8988T (cell line): Measurements from ENCODE around the gene PLA2G2C.

Experiments
- DNase-seq: peaks from one replicate; pipeline ENCODE4 v3.0.0; 2011

PLA2G2C gene

DNA sequence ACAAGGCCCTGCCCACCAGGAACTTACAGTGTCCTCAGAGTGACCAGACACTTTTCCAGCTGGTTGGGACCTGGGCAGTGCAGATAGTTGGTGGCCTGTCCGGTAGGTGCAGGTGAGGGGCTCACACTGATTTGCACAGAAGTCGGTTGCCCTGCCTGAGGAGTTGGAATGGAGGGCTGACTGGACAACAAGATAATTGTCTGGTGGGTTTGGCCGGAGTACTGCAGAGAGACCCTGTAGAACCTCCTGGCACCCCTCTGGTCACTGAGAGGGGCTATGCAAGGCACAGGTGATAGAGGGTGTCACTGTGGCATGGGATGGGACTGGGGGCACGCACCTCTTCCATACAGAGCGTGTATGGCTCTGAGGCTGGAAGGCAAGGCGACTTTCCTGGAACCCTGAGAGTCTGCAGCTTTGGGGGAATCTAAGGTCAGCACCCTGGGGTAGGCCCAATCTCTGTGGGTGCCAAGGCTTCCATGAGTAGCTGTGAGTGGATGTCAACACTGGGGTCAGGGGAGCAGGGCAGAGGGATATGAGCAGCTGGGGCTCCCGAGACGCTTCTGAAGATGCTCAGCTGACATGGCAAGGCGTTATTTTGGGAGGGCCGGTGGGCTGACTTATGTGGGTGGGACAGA is 59.4 kb downstream of the PLA2G2C start:
- DNase-seq = no peak

DNA sequence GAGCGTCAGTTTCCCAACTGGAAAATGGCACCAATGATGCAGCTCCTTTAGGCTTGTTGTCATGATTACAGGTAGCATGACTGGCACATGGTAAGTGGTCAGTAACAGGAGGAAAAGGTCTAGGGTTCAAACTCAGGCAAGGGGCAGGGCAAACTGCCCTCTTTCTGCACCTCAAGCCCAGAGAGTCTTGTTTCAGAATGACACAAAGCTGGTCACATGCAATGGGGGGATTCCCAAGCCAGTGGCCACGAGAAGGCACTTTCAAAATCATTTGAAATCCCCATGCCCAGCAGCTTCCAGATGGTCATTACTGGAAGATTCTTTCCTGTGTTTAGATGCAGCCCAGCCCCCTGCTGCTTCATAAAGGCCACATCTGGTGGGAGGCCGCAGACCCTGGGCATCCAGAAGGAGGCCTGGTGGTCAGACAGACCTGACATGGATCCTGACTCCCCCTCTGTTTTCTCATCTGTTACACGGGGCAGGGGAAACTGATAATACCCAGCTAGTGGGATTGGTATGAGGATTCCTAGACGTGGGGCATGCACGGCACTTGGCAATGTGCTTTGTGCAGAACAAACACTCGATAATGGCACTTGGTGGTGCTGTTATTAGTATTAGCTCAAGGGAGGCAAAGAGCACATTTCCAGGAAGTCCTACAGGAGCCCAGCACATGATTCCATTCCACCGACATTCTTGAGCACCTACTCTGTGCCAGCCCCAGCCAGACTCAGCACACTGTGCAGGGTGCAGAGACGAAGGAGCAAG is 60.1 kb downstream of the PLA2G2C start:
- DNase-seq = no peak

DNA sequence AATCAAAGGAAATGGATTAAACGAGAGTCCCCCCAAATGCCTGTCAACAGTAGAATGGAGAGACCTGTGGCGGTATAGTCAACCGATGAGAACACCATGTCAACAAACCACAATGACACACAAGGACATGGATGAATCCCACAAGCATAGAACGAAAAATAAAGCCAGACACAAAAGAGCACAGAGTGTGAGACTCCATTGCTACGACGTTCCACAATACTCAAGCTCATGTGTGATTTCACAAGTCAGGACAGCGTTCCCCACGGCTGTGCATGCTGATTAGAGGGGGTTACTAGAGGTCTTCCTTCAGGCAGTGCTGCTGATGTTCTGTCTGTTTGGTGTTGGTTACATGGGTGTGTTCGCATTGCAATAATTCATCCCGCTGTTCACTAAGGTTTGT is 61.2 kb downstream of the PLA2G2C start:
- DNase-seq = no peak

DNA sequence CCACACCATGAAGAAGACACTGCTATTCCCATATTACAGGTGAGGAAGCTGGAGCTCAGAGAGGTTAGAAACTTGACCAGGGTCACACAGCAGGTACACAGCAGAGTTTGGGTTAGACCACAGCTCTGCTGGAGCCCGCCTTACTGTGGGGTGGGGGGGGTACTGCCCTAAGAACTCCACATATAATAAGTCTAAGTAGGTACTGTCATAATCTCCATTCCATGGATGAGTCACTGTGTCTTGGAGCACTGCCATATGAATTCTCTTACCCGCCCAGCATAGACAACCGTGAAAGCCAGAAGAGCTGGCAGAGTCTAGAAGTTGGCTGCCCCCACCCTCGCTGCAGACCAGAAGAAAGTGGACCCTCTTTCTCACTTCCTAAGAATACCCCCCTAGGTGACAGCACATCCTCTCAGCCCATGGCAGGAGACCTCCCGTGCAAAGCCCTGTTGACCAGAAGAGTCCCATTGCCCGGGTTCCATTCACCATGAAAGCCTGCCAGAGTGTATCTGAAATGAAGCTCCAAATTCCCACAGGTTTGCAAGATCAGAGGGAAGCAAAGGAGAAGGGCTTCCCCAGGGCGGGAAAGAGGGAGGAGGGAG is 61.8 kb downstream of the PLA2G2C start:
- no peak for DNase-seq

DNA sequence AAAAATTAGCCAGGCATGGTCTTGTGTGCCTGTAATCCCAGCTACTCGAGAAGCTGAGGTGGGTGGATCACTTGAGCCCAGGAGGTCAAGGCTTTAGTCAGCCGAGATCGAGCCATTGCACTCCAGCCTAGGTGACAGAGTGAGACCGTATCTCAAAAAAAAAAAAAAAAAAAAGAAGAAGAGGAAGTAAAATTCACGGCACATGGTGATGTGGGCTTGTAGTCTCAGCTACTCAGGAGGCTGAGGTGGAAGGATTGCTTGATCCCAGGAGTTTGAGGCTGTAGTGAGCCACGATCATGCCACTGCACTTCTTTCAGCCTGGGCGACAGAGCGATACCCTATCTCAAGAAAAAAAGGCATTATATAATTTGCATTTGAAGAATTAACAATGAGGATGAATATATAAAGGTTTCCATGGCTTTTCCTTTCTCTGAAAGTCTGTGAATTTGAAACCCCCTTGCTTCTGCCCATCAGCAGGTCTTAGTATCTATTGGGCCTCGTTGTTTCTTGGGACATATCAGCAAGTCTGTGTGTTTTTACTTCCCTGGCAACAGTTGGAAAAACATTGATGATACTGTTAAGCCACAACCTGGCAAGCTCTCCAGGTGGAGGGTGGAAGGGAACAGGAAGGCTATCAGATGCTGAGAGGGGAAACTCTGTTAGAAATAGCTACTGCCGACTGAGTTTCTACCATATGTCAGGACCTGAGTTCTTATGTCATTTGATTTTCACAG is 62.4 kb downstream of the PLA2G2C start:
- no peak for DNase-seq

DNA sequence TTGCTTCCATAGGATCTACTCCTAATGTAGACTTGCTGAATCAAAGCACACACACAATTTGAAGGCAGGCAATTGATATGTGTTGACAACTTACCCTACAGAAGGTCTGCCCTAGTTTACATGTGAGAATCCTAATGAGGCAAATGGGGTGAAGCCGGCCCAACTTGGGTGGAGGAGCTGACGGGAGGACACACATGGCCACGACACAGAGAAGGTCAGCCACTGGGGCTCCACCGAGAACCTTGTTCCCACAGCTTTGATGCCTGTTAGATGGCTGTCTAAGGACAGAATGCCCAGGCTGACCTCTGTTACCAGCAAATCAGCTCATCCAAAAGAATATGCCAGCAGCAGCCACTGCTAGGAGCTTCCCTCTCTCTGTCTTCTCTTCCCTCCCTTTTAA is 65.5 kb downstream of the PLA2G2C start:
- no peak for DNase-seq

DNA sequence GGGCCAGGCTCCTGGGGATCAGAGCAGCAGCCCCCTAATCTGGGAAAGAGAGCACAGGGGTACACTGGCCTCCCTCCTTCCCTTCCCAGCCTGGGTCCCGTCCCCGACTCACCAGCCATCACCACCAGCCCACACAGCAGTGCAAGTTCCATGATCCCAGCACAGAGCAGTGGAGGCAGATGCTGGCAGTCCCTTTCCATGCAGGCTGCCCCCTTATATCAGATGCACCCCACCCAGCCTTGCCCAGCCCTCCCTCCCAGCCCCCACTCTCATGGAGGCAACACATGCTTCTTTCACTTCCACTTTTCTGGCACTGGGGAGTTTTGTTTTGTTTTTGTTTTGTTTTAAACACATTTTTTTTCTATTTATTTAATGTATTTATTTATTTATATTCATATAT is 67.0 kb downstream of the PLA2G2C start, which contains the start of gene PLA2G2D:
PLA2G2D (minus strand) TSS at position 190 of the 400 bp plus-strand sequence; CDS start at position 152, 38 bp downstream.
- DNase-seq = no peak

DNA sequence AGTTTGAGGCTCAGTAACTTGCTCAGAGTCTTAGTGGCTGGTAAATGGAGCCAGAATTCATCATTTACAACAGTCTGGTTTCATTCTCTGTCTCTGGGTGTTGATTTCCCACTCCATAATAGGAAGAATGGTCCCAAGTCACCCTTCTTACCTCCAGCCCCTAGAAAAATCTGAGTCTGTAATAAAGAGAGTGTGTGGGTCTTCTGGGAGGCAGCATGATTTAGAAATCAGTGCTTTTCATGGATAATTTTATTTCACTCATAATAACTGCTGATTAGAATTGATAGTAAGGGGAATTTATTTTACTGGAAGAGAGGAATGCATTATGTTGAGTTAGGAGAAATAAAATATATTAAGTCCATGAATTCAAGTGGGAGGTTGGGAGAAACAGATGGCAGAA is 69.1 kb downstream of the PLA2G2C start:
- DNase-seq = no peak

DNA sequence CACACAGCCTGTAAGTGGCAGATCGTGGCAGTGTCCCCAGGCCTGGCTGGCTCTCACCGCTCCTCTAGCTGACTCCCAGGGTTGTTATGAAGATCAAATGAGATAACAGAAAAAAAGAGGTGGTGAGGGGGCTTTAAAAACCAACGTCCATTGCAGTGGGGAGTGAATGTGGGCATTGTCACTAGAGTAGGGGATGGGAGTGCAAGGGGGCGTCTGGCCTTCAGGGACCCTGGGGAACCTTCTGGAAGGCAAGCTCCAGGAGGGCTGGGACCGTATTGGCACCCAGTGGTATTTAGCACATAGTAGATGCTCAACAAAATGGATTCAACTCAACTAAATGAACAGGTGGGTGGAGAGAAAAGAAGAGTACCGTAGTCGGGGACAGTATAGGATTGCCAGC is 70.4 kb downstream of the PLA2G2C start:
- no peak for DNase-seq

DNA sequence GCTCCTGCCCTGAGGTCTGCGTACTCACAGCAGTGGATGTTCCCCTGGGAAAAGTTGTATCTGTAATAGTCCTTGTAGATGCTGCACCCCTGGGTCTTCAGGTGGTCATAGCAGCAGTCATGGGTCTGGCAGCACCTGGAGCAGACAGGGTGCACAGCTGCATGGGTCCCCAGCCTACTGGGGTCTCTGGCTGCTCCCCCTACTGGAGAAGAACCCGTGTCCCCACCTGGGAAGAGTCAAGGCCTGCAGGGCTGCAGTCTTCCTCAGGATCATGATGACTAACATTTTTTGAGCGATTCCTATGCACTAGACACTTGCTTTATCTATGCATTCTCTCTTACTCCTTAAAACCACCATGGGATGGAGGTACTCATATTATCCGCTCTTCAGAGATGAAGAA is 70.8 kb downstream of the PLA2G2C start:
- DNase-seq = no peak

DNA sequence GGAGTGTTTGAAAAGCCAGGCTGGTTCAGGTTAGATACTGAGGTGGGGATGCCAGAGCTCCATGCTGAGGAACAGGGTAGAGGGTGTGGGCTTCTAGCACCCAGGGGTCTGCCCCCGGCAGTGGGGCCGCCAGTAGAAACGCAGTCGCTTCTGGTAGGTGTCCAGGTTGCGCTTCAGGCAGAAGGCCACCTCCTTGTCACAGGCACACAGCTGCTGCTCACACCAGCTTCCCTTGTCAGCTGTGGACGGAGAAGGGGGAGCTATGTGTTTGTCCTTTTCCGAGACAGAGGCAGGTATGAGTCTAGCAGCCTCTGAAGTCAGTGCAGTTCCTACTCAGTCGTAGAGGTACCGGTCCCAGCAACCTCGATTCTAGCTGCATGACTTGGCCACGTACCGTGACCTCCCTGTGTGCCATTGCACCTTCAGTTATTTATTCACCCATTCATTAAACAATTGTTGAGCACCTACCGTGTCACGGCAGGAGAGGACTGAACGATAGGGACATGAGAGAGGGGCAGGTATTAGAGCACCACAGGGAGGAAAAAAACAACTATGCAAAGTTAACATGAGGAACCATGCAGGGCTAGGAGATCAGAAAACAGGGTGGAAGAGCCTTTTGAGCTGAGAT is 72.2 kb downstream of the PLA2G2C start:
- no peak for DNase-seq
